Mammary epithelial cell (primary cell): ENCODE data around the gene SLC29A1.

Source experiments
- CTCF ChIP-seq, 2 donors: IDR thresholded peaks in 1 of 2; conservative IDR thresholded peaks in 1 of 2; 2 replicates each; pipeline ENCODE4 v1.5.1; 2011 to 2012; ENCODE audit warnings: inconsistent platforms in 2 of 2, low read length in 2 of 2, mild to moderate bottlenecking in 2 of 2, control low read depth in 1 of 2, low read depth in 1 of 2; ENCODE audit not compliant: insufficient read depth in 1 of 2; ENCODE audit errors: extremely low read depth in 1 of 2
- EZH2 ChIP-seq: IDR thresholded peaks from 2 replicates; pipeline ENCODE4 v1.6.1; 2012; ENCODE audit warnings: low read length, inconsistent platforms, borderline replicate concordance

- no peak for TF ChIP-seq CTCF (conservative IDR thresholded peaks at IDR 0.05 in 1 of 2, IDR thresholded peaks at IDR 0.05 in 1 of 2; ENCODE audit: extremely low read depth in 1 of 2, insufficient read depth in 1 of 2, low read depth in 1 of 2, low read length in 2 of 2)
- no peak for TF ChIP-seq EZH2
These were observed 9.5 kb downstream of the SLC29A1 start for GRCh38 chr6:44232676-44233566.
